HG03066 (cell line): ENCODE results near the gene LGALS4.
"Not testable (repeated sequence)": the region's sequence is repeated elsewhere in the genome, so short reads cannot be mapped to it uniquely, and the experiment has no call there.

Source experiments
- ATAC-seq: cut with Tn5 transposase; IDR thresholded peaks from one replicate; pipeline ENCODE4 v1.9.1; 2021; ENCODE audit warnings: low read depth; ENCODE audit not compliant: unreplicated experiment

Gene LGALS4

DNA sequence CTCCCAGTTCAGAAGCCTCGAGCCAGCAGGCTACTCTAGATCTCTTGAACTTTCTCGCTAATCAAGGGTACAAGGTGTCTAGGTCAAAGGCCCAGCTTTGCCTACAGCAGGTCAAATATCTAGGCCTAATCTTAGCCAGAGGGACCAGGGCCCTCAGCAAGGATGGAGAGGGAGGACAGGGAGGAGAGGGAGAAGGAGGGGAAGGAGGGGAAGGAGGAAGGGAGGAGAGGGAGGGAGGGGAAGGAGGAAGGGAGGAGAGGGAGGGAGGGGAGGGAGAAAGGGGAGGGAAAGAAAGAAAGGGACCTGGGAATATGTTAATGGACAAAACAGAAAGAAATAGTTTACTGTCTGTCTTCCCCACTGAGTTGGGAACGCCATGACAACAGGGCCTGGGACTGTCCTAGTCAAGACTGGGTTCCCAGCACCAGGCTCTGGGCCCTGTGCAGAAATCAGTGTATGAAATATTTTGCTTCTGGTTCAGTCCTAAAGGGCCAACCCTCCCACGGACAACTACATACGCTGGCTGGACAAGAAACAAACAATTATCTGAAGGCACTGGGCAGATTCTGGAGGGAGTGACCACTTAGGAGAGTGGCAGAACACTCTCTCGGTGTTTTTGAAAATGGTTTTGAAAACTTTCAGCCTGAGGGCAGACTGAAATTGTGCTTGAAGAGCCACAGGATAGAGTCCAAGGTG, 14.3 kb upstream of the LGALS4 start:
- ATAC-seq: no peak

GRCh38 chr19:38825936-38826335, 13.2 kb upstream of the LGALS4 start:
- ATAC-seq: not testable (repeated sequence)

- ATAC-seq: not testable (repeated sequence)
Measured at GRCh38 chr19:38821230-38821825, 8.6 kb upstream of the LGALS4 start.

DNA sequence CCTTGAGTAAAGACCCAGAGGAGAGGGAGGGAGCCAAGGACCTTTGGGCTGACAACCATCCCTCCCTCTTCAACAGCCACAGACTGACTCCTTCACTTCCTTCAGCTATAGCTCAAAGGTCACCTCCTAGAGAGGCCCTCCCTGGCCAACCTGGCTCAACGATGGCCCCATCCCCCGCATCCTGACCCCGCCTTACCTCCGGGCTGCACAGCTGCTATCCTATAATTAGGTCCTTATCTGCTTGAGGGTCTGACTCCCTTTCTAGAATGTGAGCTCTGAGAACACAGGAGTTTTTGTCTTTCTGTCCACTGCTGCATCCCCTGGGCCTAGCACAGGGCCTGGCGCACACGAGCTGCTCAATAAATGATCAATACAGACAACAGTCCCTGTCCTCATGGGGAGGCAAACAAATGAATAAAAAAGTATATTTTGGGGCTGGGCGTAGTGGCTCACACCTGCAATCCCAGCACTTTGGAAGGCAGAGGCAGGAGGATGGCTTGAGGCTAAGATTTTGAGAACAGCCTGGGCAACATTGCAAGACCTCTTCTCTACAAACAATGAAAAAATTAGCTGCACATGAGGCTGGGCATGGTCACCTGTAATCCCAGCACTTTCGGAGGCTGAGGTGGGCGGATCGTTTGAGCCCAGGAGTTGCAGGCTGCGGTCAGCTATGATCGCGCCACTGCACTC, 6.6 kb upstream of the LGALS4 start:
- no peak for ATAC-seq

- no peak for ATAC-seq
Measured at GRCh38 chr19:38817081-38817480, 4.3 kb upstream of the LGALS4 start.

DNA sequence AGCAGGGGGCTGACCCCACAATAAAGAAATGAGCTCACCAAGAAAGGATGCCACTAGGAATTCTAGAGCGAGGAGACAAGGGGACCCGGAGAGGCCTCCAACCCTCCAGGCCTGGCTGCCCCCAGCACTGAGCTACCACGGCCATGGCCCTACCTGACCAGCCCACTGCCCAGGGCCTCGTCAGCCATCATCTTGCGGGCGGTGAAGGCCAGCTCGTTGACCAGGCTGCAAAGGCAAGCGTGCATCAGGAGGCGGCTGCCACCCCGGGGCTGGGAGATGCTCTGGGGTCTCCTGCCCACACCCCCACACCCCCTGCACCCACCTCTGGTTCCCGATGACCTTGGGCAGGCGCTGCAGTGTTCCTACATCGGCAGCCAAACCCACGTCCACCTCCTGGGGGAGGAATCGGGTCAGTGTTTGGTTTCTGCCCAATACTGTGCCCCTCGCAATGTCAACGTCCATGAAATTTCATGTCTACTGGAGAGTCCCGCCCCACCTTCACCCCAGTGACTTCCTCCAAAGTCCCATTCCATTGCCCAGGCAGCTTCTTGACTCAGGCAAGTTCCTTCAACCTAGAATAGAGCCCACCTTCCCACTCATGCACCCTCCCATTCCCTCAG, 3.5 kb upstream of the LGALS4 start:
- no peak for ATAC-seq

DNA sequence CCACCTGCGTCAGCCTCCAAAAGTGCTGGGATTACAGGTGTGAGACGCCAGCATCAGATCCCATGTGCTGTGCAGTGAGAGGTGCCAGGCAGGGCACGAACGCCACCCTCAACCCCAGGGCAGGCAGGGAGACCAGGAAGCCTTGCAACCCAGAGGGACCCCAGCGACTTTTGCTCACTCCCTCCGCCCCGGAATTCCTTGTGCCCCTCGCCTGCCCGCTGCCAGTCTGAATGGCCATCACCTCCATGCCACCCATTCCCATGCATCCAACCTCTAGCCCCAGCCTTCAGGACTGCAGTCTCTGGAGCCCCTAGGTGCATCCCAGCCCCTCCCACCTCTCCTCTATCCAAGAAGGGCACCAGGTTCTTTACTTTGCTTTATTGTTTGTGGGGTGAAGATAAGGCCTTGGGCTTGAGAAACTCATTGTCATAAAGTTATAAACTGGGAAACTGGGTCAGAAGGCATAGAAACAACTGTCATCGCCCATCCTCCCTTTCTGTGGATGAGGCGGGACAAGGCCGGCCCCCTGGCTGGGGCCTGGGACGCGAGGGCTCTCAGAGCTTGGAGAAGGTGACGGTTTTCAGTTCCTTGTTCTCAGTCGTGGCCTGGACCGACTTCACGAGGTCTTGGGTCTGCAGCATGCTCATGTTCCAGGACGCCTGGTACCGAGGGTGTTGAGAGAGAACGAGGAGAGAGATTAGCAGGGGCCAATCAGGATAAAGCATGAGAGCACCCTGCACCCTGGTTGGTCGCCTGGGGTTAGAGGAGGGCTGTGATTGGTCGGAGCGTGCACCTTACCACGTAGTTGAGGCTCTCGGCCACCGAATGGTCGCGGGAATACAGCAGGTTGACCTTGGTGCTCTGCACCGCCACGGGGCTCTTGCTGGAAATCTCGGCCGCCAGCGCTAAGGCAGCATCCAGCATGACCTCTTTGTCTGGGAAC, 2.6 kb upstream of the LGALS4 start:
- ATAC-seq: no peak

DNA sequence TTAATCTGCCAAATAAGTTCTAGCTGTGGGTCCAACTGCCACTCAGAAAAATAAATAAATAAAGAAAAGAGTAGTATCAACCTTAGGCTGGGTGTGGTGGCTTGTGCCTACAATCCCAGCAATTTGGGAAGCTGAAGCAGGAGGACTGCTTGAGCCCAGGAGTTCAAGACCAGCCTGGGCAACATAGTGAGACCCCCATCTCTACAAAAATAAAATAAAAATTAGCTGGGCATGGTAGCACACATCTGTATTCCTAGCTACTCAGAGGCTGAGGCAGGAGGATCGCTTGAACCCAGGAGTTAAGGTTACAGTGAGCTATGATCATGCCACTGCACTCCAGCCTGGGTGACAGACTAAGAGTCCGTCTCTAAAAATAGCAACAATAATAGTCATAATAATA, 1.2 kb upstream of the LGALS4 start:
- not testable (repeated sequence) for ATAC-seq

DNA sequence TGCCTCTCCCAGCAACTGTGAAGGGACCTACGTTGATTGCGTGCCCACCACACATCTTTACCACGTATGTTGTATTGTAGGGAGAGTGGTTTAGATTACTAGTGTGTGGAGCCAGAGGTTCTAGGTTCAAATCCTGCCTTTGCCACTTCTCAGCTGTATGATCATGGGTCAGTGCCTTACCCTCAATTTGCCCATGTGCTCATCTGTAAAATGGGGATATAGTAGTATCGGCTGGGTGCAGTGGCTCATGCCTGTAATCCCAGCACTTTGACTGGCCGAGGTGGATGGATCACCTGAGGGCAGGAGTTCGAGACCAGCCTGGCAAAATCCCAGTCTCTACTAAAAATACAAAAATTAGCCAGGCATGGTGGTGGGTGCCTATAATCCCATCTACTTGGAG, 578 bp upstream of the LGALS4 start:
- ATAC-seq: no peak

- no peak for ATAC-seq
Measured at GRCh38 chr19:38812009-38812840, 520 bp downstream of the LGALS4 start.

DNA sequence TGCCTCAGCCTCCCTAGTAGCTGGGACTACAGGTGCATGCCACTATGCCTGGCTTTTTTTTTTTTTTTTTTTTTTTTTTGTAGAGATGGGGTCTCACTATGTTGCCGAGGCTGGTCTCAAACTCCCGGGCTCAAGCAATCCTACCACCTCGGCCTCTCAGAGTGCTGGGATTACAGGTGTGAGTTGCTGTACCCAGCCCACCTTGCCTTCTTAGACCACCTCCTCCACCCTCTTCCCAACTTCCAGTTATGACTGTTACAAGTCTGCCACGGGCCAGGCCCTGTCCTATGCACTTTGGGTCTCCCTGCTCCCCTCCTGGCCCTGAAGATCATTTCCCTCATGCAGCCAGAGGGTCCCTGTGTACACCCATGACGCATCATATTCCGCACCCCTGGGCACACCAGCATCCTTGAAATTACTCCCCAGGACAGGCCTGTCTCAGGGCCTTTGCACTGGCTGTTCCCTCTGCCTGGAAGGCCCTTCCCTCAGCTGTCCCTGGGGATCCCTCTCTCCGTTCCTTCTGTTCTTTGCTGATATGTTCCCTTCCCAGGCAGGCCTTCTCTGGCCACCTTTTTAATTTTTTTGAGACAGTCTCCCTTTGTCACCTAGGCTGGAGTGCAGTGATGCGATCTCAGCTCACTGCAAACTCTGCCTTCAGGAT, 3.0 kb downstream of the LGALS4 start:
- no peak for ATAC-seq

DNA sequence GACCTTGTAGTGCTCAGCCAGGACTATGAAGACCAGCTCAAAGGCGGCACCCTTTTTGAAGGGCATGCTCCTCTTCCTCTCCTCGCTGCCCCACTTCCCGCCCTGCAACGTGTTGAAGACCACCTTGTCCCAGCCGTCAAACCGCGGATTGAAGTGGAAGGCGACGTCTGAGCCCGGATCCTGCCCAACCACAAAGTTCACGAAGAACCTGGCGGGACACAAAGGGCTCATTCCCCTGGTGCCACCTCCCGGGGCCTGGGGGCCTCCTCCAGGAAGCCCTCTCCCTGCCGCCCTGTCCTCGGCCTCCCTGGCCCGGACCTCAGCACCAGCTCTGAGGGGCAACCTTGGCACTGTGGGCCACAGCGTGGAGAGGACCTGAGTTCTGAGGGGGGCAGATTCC, 4.0 kb downstream of the LGALS4 start:
- no peak for ATAC-seq

GRCh38 chr19:38807374-38808098, 5.2 kb downstream of the LGALS4 start:
- ATAC-seq: not testable (repeated sequence)

DNA sequence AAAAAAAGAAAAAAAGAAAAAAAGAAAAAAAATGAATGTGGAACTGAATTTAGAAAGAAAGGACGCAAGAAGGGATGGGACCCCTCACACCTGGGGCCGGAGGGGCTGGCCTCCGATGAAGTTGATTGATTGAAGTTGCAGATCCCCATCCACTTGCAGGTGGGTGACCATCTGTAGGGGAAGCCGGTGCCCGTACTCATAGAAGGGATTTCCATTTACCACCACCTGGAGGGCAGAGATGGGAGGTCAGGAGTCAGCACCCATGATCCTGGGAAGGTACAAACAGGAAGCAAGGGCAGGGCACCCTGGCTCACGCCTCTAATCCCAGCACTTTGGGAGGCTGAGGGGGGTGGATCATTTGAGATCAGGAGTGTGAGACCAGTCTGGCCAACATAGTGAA, 6.4 kb downstream of the LGALS4 start:
- ATAC-seq: no peak

GRCh38 chr19:38805180-38805579, 7.6 kb downstream of the LGALS4 start:
- no peak for ATAC-seq

GRCh38 chr19:38803543-38803942, 9.2 kb downstream of the LGALS4 start:
- ATAC-seq: no peak

DNA sequence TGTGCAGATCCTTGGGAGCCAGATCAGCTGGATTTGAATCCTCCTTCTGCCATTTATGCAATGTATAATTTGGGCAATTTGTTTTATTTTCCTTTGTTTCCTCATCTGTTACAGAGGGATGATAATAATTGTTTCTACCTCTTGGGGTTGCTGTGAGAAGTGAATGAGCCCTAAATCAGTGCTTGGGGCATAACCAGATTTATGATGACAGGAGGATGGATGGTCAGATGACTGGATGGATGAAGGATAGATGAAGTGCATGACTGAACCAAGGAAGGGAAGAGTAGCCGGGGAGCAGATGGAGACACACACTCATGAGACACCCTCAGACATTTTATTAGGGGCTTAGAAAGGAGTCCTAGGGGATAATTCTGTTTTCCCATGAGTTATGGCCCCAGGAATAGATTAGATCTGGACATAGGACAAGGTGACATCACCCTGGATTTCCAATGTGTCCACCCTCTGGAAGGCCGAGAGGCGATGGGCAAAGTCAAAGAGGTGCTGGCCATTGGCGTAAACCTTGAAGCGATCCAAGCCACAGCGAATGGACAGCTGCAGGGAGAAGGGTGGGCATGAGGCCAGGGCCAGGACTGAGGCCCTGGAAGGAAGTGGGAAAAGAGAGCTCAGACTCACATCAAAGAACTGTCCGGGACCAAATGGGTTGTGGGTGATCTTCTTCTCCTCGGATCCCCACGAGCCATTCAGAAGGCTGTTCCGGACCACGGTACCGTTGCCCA, 11.2 kb downstream of the LGALS4 start:
- no peak for ATAC-seq
